ENCODE results near the gene GATM.

The GATM gene

GRCh38 chr15:45376967-45377608, 1.3 kb downstream of the GATM start:
- H3K27ac ChIP-seq: no peak overlapping the region
- H3K4me3 ChIP-seq (ENCODE audit: low read depth in 1 of 2, low read length in 1 of 2): no peak overlapping the region
- no peaks in the 10 kb centered on the region for H3K36me3 ChIP-seq
- peaks cover 81% of the 10 kb centered on the region for H3K27me3 ChIP-seq
- peaks cover 10 to 15% of the 10 kb centered on the region in 2 experiments for H3K4me1 ChIP-seq (ENCODE audit: control insufficient read depth in 1 of 2, insufficient read depth in 1 of 2, low read depth in 1 of 2, low read length in 1 of 2)
- no peaks in the 10 kb centered on the region for H3K9me3 ChIP-seq
- TF ChIP-seq, protein P1, sequence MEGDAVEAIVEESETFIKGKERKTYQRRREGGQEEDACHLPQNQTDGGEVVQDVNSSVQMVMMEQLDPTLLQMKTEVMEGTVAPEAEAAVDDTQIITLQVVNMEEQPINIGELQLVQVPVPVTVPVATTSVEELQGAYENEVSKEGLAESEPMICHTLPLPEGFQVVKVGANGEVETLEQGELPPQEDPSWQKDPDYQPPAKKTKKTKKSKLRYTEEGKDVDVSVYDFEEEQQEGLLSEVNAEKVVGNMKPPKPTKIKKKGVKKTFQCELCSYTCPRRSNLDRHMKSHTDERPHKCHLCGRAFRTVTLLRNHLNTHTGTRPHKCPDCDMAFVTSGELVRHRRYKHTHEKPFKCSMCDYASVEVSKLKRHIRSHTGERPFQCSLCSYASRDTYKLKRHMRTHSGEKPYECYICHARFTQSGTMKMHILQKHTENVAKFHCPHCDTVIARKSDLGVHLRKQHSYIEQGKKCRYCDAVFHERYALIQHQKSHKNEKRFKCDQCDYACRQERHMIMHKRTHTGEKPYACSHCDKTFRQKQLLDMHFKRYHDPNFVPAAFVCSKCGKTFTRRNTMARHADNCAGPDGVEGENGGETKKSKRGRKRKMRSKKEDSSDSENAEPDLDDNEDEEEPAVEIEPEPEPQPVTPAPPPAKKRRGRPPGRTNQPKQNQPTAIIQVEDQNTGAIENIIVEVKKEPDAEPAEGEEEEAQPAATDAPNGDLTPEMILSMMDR (IDR thresholded peaks at IDR 0.05): no peak

- Histone ChIP-seq H3K36me3 (no peaks in the 10 kb centered on the region), H3K4me3 (ENCODE audit: low read depth in 1 of 2, low read length in 1 of 2) (no peak overlapping the region), H3K27ac (no peak overlapping the region), H3K9me3 (no peaks in the 10 kb centered on the region), H3K4me1 (ENCODE audit: control insufficient read depth in 1 of 2, insufficient read depth in 1 of 2, low read depth in 1 of 2, low read length in 1 of 2) (peaks cover 10 to 15% of the 10 kb centered on the region in 2 experiments), H3K27me3 (peaks cover 80% of the 10 kb centered on the region)
- TF ChIP-seq, protein P1 (IDR thresholded peaks at IDR 0.05): no peak
Observed at GRCh38 chr15:45376300-45376928, 1.9 kb downstream of the GATM start.

- peaks cover 76% of the 10 kb centered on the region for H3K27me3 ChIP-seq
- H3K4me3 ChIP-seq (ENCODE audit: low read depth in 1 of 2, low read length in 1 of 2): no peak overlapping the region
- no peaks in the 10 kb centered on the region for H3K36me3 ChIP-seq
- H3K9me3 ChIP-seq: no peaks in the 10 kb centered on the region
- H3K4me1 ChIP-seq (ENCODE audit: control insufficient read depth in 1 of 2, insufficient read depth in 1 of 2, low read depth in 1 of 2, low read length in 1 of 2): peaks cover 10 to 15% of the 10 kb centered on the region in 2 experiments
- no peak overlapping the region for H3K27ac ChIP-seq
- TF ChIP-seq, protein P1 (IDR thresholded peaks at IDR 0.05): no peak
Observed at GRCh38 chr15:45375836-45376235, 2.5 kb downstream of the GATM start.

DNA sequence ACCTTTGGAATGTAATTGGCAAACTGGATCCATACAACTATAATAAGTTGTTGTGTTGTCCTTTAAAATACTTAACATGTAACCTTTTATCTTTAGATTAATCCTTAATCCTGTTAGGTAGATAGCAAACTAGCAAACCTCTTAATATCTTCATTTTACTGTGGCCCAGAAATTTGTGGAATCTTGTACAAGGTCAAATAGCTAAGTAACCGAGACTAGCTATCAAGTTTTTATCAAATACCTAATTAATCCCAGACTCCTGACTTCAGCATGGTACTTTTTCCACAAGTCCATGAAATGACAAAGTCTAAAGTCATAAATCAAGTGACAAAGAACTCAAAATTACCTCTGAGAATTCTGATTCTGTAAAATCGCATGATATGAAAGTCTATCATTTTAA, 4.4 kb downstream of the GATM start:
- H3K4me1 ChIP-seq (ENCODE audit: control insufficient read depth in 1 of 2, insufficient read depth in 1 of 2, low read depth in 1 of 2, low read length in 1 of 2): peaks cover 10 to 15% of the 10 kb centered on the region in 2 experiments
- peaks cover 57% of the 10 kb centered on the region for H3K27me3 ChIP-seq
- no peak overlapping the region for H3K4me3 ChIP-seq (ENCODE audit: low read depth in 1 of 2, low read length in 1 of 2)
- no peaks in the 10 kb centered on the region for H3K9me3 ChIP-seq
- H3K36me3 ChIP-seq: no peaks in the 10 kb centered on the region
- TF ChIP-seq, protein P1 (IDR thresholded peaks at IDR 0.05): no peak
- no peak overlapping the region for H3K27ac ChIP-seq

DNA sequence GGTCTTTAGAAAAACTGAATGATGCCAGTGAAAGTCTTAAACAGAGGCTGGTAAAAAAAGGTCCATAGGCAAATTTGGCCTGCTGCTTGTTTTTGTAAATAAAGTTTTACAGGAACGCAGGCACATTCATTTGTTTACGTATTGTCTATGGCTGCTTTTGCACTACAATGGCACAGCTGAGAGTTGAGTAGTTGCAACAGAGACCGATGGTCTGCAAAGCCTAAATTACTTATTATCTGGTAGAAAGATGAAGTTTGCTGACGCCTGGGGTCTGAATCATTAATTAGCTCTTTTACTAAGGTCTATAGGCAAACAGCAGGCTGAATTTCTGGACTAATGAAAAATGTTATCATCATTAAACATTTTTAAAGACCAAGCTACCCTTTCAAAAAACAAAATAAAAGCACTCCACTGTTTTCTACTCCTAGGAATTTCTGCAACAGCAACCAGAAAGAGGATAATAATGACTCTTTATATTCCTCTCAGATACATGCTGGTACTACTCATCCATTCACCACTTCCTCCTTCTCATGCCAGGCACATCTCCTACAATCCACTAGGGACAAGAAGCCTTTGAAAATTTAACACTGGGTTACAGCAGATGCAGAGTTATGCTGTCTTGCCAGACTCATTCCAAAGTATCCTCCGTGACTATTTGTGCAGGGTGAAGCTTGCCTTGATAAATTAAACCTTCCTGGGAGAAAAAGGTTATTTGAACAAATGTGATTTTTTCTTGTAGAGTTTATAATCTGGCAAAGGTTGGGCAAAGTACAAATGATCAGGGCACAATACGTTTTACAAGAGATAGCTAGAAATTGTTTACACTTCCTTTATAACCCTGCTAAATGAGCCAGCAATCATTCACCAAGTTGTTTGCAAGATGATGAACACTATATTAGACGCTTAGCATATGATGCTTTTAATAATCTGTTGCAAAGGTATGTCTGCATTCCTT, 6.0 kb downstream of the GATM start:
- TF ChIP-seq, protein P1 (IDR thresholded peaks at IDR 0.05): no peak
- Histone ChIP-seq H3K9me3 (no peaks in the 10 kb centered on the region), H3K27ac (no peak overlapping the region), H3K36me3 (no peaks in the 10 kb centered on the region), H3K4me3 (ENCODE audit: low read depth in 1 of 2, low read length in 1 of 2) (no peak overlapping the region), H3K4me1 (ENCODE audit: control insufficient read depth in 1 of 2, insufficient read depth in 1 of 2, low read depth in 1 of 2, low read length in 1 of 2) (no peaks in the 10 kb centered on the region), H3K27me3 (peaks cover 41% of the 10 kb centered on the region)

Measured in neutrophil (primary cell).